C4-2B (cell line): ENCODE results near the gene SGCE.

Experiments
- CTCF ChIP-seq: fragments of 450-650 bp; conservative IDR thresholded peaks from 2 replicates; pipeline ENCODE4 v1.5.1; 2017; ENCODE audit warnings: mild to moderate bottlenecking
- ZFX ChIP-seq: fragments of 450-650 bp; IDR thresholded peaks from 2 replicates; pipeline ENCODE4 v1.6.1; 2017

GRCh38 chr7:94656925-94657731, 1.2 kb upstream of the SGCE start:
- TF ChIP-seq CTCF = no peak
- no peak for TF ChIP-seq ZFX
